Measurements from ENCODE around the gene FOXP1.

FOXP1 gene

DNA sequence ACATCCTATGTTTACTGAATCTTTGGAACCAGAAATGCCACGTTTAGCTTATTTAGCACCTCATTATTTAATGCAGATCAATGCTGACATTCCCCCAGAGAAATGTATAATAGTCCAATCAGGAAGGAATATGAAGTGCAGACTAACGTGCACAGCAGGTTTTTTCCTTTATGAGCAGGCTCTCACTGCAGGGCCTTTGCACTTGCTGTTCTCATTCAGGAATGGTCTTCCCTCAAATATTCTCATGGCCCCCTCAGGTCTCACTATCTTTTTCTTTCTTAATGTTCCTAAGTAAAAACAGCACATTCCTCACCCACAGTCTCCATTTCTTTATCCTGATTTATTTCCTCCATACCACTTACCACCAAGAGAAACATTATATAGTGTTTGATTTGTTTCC is 174.6 kb downstream of the FOXP1 start:
- Mint-ChIP-seq H3K36me3 (peaks cover 26% of the 10 kb centered on the region), H3K27ac (peak overlapping the region; percentile 46), H3K4me3 (no peak overlapping the region), H3K4me1 (ENCODE audit: low read depth) (peaks cover 81% of the 10 kb centered on the region), H3K9me3 (ENCODE audit: low read depth) (no peaks in the 10 kb centered on the region), H3K27me3 (no peaks in the 10 kb centered on the region)

DNA sequence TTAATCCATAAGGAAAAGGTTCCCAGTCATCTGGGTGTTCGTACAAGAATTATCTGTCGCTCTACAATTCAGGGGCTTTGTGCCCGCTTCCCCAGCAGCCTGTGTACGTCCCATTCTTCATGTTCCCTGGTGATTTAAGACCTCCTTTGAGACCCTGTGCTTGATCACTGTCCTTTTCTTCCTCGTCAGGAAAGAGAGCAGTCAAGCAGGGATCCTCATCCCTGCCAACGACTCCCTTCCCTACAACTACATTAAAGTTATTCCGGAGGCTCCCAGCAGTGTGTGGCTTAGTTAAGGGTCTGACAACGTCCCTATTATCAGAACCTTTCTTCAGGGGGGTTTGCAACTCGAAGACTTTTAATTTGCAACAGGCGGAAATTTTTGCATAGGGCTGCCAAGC is 175.7 kb downstream of the FOXP1 start:
- H3K27ac Mint-ChIP-seq: peak overlapping the region; percentile 64
- H3K9me3 Mint-ChIP-seq (ENCODE audit: low read depth): no peaks in the 10 kb centered on the region
- no peak overlapping the region for H3K4me3 Mint-ChIP-seq
- peaks cover 80% of the 10 kb centered on the region for H3K4me1 Mint-ChIP-seq (ENCODE audit: low read depth)
- H3K36me3 Mint-ChIP-seq: peaks cover 29% of the 10 kb centered on the region
- no peaks in the 10 kb centered on the region for H3K27me3 Mint-ChIP-seq

DNA sequence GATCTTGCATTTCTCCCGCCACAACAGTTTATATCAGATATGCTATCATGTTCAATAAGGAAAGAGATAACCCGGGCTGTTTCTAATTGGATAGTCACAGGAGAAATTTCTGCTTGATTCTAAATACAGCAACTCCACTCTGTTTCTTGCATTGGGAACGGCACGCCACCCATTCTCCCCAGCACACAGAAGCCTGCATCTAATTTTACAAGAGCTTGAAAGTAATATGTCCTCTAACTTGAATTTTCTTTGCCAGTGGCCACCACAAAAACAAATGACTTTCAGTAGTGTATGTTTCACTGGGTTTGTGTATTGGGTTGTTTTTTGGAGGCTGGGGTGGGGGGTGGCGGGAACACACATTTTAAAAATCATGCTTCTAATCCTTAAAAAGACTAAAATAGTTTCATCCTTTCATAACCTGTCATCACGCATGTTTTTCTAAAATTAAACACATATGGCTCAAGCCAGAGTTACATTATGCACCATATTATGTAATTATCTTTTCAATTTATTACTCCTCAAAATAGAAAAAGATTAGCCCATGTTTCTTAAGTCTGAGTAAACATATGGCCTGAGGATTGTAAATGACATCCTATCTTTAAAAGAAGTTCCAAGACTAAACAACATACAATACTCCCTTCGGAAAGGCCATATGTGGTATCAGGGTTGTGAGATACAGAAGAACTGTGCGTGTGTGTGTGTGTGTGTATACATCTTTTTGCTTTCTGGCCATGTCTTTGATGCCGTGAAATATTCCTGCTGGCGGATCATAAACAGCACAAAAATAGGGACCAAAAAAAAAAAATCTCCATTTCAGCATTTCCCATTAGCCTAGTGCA is 176.3 kb downstream of the FOXP1 start:
- Mint-ChIP-seq H3K27ac (peak overlapping the region; percentile 73), H3K9me3 (ENCODE audit: low read depth) (no peaks in the 10 kb centered on the region), H3K27me3 (no peaks in the 10 kb centered on the region), H3K4me3 (no peak overlapping the region), H3K4me1 (ENCODE audit: low read depth) (peaks cover 80% of the 10 kb centered on the region), H3K36me3 (peaks cover 27% of the 10 kb centered on the region)

DNA sequence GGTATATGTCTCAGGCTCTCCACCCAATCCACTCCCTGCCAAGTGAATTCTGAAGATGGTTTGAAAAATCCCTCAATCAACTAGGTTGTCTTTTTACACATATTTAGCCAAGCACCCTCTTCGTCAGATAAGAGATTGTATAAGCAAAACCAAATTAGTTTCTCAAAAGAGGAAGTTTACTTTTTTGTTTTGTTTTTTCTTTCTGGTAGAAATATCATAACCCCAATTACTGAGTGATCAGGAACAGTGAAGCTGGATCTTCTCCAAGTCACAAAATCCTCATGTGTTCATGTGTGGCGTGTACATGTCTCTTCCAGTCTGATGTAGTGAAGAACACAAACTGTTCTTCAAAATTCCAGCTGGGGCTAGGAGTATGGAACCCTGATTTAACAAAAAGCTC is 180.6 kb downstream of the FOXP1 start:
- Mint-ChIP-seq H3K4me3 (peak overlapping the region; percentile 1), H3K27me3 (no peaks in the 10 kb centered on the region), H3K36me3 (peaks cover 27% of the 10 kb centered on the region), H3K27ac (peak overlapping the region; percentile 98), H3K9me3 (ENCODE audit: low read depth) (no peaks in the 10 kb centered on the region), H3K4me1 (ENCODE audit: low read depth) (peaks cover 87% of the 10 kb centered on the region)

DNA sequence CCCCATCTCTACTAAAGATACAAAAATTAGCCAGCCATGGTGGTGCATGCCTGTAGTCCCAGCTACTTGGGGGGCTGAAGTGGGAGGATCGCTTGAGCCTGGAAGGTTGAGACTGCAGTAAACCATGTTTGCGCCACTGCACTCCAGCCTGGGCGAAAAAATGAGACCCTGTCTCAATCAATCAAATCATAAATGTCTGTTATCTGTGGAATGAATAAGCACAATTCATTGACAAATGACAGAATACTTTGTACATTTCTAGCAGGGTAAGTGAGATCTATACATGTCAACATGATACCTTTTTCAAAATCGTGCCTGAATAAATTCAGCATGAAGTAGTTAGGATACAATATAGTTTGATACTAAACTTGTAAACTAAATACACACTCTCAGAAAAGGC is 181.2 kb downstream of the FOXP1 start:
- Mint-ChIP-seq H3K4me3 (no peak overlapping the region), H3K9me3 (ENCODE audit: low read depth) (no peaks in the 10 kb centered on the region), H3K4me1 (ENCODE audit: low read depth) (peaks cover 88% of the 10 kb centered on the region), H3K36me3 (peaks cover 23% of the 10 kb centered on the region), H3K27me3 (no peaks in the 10 kb centered on the region), H3K27ac (peak overlapping the region; percentile 98)

DNA sequence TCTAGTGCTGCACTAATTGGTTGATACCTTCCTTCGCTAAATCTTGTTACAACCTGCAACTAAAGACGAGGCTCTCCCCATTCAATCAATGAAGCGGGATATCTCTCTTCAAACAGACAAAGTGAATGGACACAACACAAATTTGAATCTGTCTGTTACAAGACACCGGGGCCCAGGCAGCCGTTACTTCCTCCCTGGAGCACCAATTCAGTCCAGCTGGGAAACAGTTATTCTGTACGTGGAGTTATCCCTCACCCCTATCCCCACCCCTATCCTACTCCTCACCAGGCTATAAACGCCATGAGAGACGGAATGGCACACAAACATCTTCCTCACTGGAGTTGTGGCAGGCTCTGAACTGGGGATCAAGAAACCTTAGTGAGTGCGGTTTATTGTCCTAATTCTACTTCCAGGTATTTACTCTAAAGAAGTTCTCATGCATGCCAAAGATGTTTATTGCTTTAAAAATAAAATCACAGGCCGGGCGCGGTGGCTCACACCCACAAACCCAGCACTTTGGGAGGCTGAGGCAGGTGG is 181.8 kb downstream of the FOXP1 start:
- Mint-ChIP-seq H3K4me1 (ENCODE audit: low read depth) (peaks cover 88% of the 10 kb centered on the region), H3K27ac (peak overlapping the region; percentile 98), H3K9me3 (ENCODE audit: low read depth) (no peaks in the 10 kb centered on the region), H3K27me3 (no peaks in the 10 kb centered on the region), H3K36me3 (peaks cover 21% of the 10 kb centered on the region), H3K4me3 (peak overlapping the region; percentile 3)

DNA sequence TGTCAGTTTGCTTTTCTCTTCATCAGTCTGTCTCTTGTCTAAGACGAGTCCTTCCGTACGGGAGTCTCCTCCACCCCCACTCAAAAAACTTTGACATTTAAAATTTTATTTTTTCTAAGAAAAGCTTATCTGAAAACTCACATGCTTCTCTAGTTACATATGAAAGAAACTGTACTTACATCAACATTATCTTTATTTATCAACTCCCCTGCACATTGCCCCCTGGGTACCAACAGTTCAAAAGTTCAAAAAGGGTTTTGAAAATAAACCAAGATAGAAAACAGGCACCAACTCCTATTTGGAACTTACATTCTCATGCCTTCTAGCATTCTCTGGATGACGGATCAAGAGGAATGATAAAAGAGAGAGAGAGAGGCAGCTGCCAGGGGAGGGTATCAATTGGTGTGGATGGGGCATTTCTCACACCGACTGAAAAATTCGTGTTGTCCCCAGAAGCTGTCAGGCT is 182.5 kb downstream of the FOXP1 start:
- Mint-ChIP-seq H3K4me1 (ENCODE audit: low read depth) (peaks cover 89% of the 10 kb centered on the region), H3K27ac (peak overlapping the region; percentile 98), H3K36me3 (peaks cover 17% of the 10 kb centered on the region), H3K9me3 (ENCODE audit: low read depth) (no peaks in the 10 kb centered on the region), H3K27me3 (no peaks in the 10 kb centered on the region), H3K4me3 (peak overlapping the region; percentile 77)

DNA sequence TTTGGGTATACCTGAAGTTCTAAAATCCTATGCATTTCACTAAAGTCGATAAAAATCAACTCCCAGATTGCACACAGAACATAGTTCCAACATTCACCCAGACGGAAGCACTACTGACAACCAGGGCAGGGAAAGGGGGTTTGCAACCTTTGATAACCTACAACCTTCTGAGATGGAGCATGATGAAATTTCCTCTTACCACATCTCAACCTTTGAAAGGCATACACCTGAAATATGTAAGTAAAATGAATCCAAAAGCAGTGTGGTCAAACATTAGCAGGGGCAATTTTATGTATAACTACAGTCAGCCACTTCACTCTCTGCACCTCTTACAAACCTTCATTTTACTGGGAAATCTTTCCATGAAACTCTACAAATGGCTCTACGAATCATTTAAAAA is 184.1 kb downstream of the FOXP1 start:
- peak overlapping the region; percentile 98 for H3K27ac Mint-ChIP-seq
- peak overlapping the region; percentile 75 for H3K4me3 Mint-ChIP-seq
- peaks cover 13% of the 10 kb centered on the region for H3K36me3 Mint-ChIP-seq
- no peaks in the 10 kb centered on the region for H3K27me3 Mint-ChIP-seq
- peaks cover 5% of the 10 kb centered on the region for H3K9me3 Mint-ChIP-seq (ENCODE audit: low read depth)
- H3K4me1 Mint-ChIP-seq (ENCODE audit: low read depth): peaks cover 90% of the 10 kb centered on the region

DNA sequence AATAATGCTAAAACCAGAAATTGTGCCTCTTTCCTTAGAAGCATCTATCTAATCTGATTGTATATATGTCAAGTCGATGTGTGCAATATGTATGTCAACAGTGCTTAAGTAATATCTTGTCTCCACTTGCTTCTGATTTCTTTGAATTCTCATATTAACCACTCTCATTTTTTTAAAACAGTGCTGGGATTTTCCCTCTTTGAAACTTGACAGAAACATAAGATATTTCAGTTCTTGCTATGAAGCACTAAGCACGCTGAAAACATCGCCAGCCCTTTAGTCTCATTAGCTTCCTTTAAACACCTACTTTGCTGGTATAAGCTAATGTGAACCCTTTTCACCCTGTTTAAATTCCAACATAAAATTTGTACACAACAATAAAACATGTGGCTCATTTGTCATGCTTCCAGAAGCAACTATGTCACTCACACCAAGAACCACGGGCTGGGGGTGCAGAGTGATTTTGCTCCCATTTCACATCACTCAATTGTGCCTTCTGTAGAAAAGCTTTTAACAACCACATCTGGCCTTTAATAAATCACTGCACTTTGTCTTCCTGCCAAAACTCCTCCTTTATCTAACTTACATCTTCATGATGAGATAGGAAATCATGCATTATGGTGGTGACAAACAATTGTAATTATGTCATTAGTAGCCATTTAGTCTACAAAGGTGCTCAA is 185.2 kb downstream of the FOXP1 start:
- peak overlapping the region; percentile 98 for H3K27ac Mint-ChIP-seq
- no peaks in the 10 kb centered on the region for H3K27me3 Mint-ChIP-seq
- peak overlapping the region; percentile 86 for H3K4me3 Mint-ChIP-seq
- H3K4me1 Mint-ChIP-seq (ENCODE audit: low read depth): peaks cover 92% of the 10 kb centered on the region
- peaks cover 5% of the 10 kb centered on the region for H3K9me3 Mint-ChIP-seq (ENCODE audit: low read depth)
- peaks cover 13% of the 10 kb centered on the region for H3K36me3 Mint-ChIP-seq

DNA sequence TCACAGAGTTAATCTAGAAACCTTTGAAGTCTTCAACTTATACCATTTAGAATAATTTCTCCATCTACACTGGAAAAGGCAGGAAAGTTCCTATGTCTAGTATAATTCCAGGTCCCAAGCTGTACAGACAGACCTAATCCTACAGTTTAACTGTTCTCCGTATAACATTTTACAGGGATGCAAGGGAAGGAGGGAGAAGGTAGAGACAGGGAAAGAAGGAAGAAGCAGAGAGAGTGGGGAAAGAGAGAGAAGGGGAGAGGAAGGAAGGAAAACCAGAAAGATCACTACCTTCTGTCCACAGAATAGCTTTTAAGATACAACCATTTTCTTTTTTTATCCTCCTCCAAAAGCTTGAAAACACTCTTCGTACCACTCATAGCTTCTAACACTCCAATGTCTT is 185.8 kb downstream of the FOXP1 start:
- H3K27me3 Mint-ChIP-seq: no peaks in the 10 kb centered on the region
- peak overlapping the region; percentile 86 for H3K4me3 Mint-ChIP-seq
- peak overlapping the region; percentile 98 for H3K27ac Mint-ChIP-seq
- H3K36me3 Mint-ChIP-seq: peaks cover 10% of the 10 kb centered on the region
- H3K9me3 Mint-ChIP-seq (ENCODE audit: low read depth): peaks cover 5% of the 10 kb centered on the region
- H3K4me1 Mint-ChIP-seq (ENCODE audit: low read depth): peaks cover 89% of the 10 kb centered on the region

DNA sequence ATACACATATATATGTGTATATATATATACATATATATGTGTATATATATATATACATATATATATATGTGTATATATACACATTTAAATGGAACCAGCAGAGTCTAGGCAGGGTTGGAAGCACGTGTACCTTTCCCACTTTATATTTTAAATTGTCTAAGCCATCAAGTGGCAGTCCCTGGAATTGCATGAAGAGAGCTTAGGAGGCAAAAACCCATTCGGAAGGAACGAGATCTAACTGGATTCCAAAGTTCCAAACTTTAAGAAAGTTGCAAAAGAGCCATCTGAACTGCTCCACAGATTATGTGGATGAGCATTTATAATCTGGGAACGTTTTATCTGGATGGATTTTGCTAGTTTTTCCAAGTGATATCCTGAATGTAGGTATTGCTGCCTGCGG is 186.5 kb downstream of the FOXP1 start:
- peaks cover 5% of the 10 kb centered on the region for H3K9me3 Mint-ChIP-seq (ENCODE audit: low read depth)
- peaks cover 89% of the 10 kb centered on the region for H3K4me1 Mint-ChIP-seq (ENCODE audit: low read depth)
- peak overlapping the region; percentile 98 for H3K27ac Mint-ChIP-seq
- H3K36me3 Mint-ChIP-seq: peaks cover 10% of the 10 kb centered on the region
- peak overlapping the region; percentile 86 for H3K4me3 Mint-ChIP-seq
- no peaks in the 10 kb centered on the region for H3K27me3 Mint-ChIP-seq

DNA sequence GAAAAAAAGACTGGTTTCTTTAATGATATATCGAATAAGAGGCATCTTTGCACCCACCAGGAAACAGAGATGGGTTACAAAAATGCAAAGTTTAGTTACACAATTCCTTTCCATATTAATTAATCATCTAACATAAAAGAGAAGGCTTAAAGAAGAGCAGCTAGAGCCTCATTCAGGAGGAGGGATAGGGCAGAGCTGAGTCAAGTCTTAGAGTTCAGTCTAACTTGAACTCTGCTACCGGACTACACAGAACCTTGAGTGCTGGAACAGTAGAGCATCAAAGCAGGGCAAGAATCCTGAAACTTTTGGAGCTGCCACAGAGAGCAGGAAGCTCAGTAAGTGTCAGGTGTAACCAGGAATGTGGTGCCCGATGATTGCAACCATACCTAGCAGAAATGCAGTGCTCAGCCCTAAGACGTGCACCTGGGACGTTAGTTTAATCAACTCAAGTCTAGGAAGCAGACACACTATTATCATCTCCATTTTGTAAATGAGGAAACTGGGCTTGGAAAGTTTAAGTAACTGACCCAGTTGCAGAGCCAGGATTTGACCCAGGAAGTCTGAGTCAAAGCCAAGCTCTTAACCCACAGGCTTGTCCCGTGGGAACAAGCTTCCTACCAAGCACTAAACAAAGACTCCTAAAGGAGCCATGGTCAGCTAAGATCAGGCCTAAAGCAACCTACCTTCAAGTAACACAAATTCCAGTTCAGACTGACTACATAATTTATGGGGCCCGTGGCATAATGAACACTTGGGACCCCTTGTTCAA is 187.4 kb downstream of the FOXP1 start:
- H3K9me3 Mint-ChIP-seq (ENCODE audit: low read depth): peaks cover 5% of the 10 kb centered on the region
- peaks cover 10% of the 10 kb centered on the region for H3K36me3 Mint-ChIP-seq
- no peaks in the 10 kb centered on the region for H3K27me3 Mint-ChIP-seq
- peak overlapping the region; percentile 61 for H3K4me3 Mint-ChIP-seq
- peaks cover 89% of the 10 kb centered on the region for H3K4me1 Mint-ChIP-seq (ENCODE audit: low read depth)
- H3K27ac Mint-ChIP-seq: peak overlapping the region; percentile 98

DNA sequence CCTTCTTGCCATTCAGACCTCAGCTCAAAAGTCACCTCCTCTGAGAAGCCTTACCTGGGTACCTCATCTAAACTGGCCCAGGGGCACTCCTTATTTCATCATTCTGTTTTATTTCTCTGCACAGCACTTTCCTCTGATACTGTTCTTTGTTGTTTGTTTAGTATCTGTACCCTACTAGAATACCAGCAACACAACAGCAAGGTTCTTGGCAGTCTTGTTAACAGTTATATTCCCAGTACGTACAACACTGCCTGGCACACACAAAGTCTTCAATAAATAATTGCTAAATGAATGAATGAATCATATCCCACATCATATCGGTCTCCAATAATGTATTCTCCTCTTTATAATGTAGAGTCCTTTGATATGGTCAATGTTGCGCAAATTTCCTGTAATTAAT is 188.1 kb downstream of the FOXP1 start:
- Mint-ChIP-seq H3K27me3 (no peaks in the 10 kb centered on the region), H3K4me1 (ENCODE audit: low read depth) (peaks cover 89% of the 10 kb centered on the region), H3K4me3 (peak overlapping the region; percentile 61), H3K36me3 (peaks cover 10% of the 10 kb centered on the region), H3K27ac (peak overlapping the region; percentile 98), H3K9me3 (ENCODE audit: low read depth) (peaks cover 5% of the 10 kb centered on the region)

DNA sequence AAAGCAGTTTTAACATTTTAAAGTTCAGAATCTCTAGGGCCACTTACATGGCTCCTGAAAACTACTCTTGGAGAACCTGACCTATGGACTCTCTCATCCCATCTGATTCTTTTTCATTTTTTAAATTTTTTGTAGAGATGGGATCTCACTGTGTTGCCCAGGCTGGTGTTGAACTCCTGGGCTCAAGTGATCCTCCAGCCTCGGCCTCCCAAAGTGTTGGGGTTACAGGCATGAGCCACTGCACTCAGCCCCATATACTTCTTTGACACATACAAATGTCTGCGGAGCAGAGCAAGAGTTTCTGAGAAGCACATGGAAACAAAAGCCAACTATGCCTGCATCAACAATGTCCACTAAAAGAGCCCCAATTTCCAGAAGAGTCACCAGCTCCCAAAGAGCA is 189.8 kb downstream of the FOXP1 start:
- Mint-ChIP-seq H3K27ac (peak overlapping the region; percentile 93), H3K4me1 (ENCODE audit: low read depth) (peaks cover 87% of the 10 kb centered on the region), H3K27me3 (no peaks in the 10 kb centered on the region), H3K9me3 (ENCODE audit: low read depth) (peaks cover 5% of the 10 kb centered on the region), H3K36me3 (peaks cover 7% of the 10 kb centered on the region), H3K4me3 (no peak overlapping the region)
